PFSK-1 (cell line): Measurements from ENCODE around the gene BEAN1.
A peak's percentile ranks its signal among the peaks of the same experiment; 100 is the strongest.

Experiments used
- FOXP2 ChIP-seq: optimal IDR thresholded peaks from 2 replicates; pipeline ENCODE3; 2011; ENCODE audit warnings: borderline replicate concordance, control low read depth, inconsistent platforms; ENCODE audit not compliant: insufficient read depth; ENCODE audit errors: extremely low read length, extremely low read depth
- POLR2AphosphoS5 ChIP-seq: IDR thresholded peaks from 2 replicates; pipeline ENCODE4 v1.6.1; 2012; ENCODE audit warnings: low read depth, mild to moderate bottlenecking, control low read depth, low read length, moderate library complexity
- SIN3A ChIP-seq: IDR thresholded peaks from 2 replicates; pipeline ENCODE4 v1.6.1; 2012; ENCODE audit warnings: mild to moderate bottlenecking, low read length, moderate library complexity, borderline replicate concordance; ENCODE audit not compliant: insufficient read depth
- TAF1 ChIP-seq: IDR thresholded peaks from 2 replicates; pipeline ENCODE4 v1.6.1; 2012; ENCODE audit warnings: low read length, control low read depth, borderline replicate concordance; ENCODE audit not compliant: insufficient read depth
- TF ChIP-seq, protein P1 (sequence below), 2 experiments: IDR thresholded peaks; 2 replicates each; pipeline versions ENCODE4 v1.6.1 to v1.8.0; 2011 to 2012; ENCODE audit warnings: low read depth in 2 of 2, low read length in 2 of 2, control low read depth in 1 of 2, inconsistent platforms in 1 of 2, mild to moderate bottlenecking in 1 of 2, moderate library complexity in 1 of 2; ENCODE audit not compliant: insufficient read depth in 1 of 2

Gene BEAN1

DNA sequence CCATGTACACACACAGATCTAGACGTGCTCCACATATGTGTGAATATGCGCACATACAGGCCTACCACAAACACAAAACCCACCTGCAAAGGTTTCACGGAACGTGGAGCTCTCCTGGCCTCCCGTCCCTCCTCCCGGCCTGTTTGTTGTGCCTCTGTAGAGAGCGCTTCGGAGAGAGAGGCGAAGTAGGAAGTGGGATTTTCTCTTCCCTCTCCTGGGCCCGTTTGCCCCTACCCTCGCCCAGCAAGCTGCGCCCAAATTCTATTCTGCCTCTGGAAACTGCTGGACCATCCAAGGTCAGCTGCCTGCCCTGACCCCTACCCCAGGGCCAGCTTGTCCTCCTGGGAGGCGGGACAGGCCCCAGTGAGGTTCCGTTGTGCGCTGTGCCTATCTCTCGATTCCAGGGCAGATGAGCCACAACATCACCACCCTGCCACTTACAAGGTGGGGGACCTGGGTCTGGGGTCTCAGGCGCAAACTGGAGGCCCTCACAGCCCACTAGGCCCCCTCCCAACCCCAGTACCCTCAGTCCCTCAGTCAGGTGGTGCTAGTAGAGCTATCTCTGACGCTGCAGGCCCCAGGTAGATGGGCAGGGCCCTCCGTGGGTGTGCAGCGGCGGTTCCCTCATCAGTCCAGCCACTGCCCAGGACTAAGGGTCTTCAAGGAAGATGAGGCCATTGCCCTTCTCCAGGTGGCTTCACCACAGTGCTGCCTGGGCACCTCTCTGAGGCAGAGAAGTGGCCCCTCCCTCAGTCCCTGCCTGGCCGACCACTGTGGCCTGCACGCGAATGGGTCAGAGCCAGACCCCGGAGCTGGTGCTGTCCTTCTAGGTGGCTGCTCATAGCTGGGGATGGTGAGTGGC is 54.2 kb downstream of the BEAN1 start:
- TF ChIP-seq TAF1 (no peak), FOXP2 (no peak), POLR2AphosphoS5 (no peak), SIN3A (no peak)
- TF ChIP-seq, protein P1, sequence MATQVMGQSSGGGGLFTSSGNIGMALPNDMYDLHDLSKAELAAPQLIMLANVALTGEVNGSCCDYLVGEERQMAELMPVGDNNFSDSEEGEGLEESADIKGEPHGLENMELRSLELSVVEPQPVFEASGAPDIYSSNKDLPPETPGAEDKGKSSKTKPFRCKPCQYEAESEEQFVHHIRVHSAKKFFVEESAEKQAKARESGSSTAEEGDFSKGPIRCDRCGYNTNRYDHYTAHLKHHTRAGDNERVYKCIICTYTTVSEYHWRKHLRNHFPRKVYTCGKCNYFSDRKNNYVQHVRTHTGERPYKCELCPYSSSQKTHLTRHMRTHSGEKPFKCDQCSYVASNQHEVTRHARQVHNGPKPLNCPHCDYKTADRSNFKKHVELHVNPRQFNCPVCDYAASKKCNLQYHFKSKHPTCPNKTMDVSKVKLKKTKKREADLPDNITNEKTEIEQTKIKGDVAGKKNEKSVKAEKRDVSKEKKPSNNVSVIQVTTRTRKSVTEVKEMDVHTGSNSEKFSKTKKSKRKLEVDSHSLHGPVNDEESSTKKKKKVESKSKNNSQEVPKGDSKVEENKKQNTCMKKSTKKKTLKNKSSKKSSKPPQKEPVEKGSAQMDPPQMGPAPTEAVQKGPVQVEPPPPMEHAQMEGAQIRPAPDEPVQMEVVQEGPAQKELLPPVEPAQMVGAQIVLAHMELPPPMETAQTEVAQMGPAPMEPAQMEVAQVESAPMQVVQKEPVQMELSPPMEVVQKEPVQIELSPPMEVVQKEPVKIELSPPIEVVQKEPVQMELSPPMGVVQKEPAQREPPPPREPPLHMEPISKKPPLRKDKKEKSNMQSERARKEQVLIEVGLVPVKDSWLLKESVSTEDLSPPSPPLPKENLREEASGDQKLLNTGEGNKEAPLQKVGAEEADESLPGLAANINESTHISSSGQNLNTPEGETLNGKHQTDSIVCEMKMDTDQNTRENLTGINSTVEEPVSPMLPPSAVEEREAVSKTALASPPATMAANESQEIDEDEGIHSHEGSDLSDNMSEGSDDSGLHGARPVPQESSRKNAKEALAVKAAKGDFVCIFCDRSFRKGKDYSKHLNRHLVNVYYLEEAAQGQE (IDR thresholded peaks at IDR 0.05; ENCODE audit: insufficient read depth in 1 of 2, low read depth in 2 of 2, low read length in 2 of 2) = no peak

DNA sequence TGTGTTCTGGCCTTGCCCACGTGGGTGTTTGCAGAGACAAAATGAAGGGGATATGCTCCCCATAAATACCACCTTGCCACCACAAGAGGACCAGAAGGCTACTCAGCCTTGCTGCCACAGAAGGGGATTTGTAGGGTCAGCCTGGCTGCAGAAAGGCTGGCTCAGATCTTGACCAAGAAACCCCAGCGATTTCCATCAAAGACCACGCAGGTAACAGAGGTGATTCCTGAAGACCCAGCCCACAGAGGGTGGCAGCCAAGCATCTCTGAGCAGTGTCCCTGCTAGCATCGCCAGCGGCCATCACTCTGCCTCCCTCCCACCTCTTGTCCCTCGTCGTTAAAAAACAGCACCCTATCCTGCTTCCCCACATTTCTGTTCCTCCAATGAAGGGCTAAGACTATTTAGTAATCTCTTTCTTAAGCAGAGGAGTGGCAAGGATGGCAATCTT is 54.9 kb downstream of the BEAN1 start:
- TF ChIP-seq FOXP2 (no peak), TAF1 (no peak), SIN3A (no peak), POLR2AphosphoS5 (no peak)
- TF ChIP-seq, protein P1 (IDR thresholded peaks at IDR 0.05; ENCODE audit: insufficient read depth in 1 of 2, low read depth in 2 of 2, low read length in 2 of 2) = no peak

DNA sequence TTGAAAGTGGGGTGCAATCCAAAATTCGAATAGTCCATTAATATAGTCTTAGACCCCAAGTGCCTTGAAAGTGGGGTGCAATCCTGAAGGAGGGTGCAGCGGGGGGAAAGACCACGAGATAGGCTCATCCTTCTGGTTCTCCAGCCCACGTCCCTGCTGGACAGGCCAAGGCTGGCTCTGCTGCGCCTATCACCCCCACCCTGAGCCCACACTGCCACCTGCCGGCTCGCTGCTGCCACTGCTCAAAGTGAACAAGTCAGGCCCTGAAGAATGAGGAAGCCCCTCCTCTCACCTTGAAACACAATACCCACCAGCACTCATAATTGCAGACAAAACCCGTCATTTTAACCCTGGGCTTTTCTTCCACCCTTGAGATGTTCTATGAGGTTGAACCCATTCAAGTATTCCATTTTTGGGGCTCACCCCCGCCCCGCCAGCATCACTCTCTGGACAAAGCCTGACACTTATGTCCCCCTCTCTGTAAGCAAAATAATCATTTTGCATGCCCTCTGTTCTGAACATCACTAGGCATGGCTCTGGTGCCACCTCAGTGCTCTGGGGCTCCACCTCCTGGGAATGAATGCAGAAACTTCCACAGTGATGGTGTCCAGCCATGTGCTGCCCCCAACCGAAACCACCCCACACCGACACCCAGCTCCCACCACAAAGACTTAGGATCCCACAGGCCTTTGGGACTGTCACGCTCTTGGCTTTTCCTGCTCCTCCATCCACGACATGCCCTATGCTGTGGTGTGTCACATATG is 56.8 kb downstream of the BEAN1 start:
- no peak for TF ChIP-seq FOXP2
- TF ChIP-seq, protein P1 (IDR thresholded peaks at IDR 0.05; ENCODE audit: insufficient read depth in 1 of 2, low read depth in 2 of 2, low read length in 2 of 2) = 0 out of 4 replicates have a peak, but pooled peaks of 1 of the 2 experiments have one; percentile 33

DNA sequence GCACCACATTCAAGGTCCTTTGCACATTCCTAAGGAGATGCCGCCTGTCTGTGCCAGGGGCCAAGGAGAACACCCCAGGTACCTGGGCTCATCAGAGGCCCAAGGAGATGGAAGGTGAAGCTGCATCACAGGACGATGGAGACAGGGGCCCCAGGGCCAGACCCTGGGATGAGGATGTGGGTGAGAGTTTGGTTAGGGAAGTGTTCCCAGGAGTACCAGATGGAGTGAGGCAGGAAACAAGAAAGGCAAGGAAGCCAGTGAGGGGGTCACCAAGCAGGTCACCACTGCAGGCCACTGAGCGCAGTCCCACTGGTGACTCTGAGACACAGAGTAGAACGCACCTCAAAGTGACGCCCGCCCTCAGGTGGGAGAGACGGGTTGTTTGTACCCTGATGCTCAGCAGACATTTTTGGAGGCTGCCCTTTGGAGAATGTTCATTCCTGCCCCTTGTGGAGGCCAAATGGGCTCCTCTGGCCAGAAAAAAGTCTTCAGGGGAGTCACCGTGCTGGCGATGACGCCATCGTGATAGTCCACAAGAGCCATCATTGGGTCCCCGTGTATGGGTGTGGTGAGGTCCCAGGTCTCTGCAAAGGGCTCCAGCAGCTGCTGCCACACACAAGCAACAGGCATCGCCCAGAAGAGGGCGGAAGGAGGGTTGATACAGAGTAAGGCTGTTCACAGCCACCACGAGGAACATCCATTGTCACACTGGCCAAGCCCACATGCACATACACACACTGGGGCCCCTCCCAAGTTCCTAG is 57.5 kb downstream of the BEAN1 start:
- no peak for TF ChIP-seq SIN3A
- TF ChIP-seq FOXP2 = no peak
- TF ChIP-seq TAF1 = no peak
- TF ChIP-seq POLR2AphosphoS5 = no peak
- TF ChIP-seq, protein P1 (IDR thresholded peaks at IDR 0.05; ENCODE audit: insufficient read depth in 1 of 2, low read depth in 2 of 2, low read length in 2 of 2) = no peak
